NCI-H1417 treated with DMSO at 0.1 percent for 48 hours (cell line): ENCODE results near the gene IFI27.

Source experiments
- DNase-seq: peaks from one replicate; lab custom pipeline; 2025; lab: John Stamatoyannopoulos, UW

IFI27 gene

GRCh38 chr14:94125659-94126418, 15.3 kb downstream of the IFI27 start:
- DNase-seq = no peak

- DNase-seq = no peak
Observed at GRCh38 chr14:94126419-94126677, 15.8 kb downstream of the IFI27 start.

GRCh38 chr14:94126800-94127199, 16.3 kb downstream of the IFI27 start:
- no peak for DNase-seq

- no peak for DNase-seq
Observed at GRCh38 chr14:94127330-94127729, 16.8 kb downstream of the IFI27 start.

GRCh38 chr14:94128216-94128839, 17.8 kb downstream of the IFI27 start:
- DNase-seq = no peak

GRCh38 chr14:94129111-94129757, 18.7 kb downstream of the IFI27 start, which contains the start of gene IFI27L2:
Gene IFI27L2 (minus strand): TSS chr14:94129604. CDS start chr14:94129564, 40 bp downstream.
- DNase-seq = no peak

GRCh38 chr14:94129758-94130414, 19.4 kb downstream of the IFI27 start:
- DNase-seq = no peak

- peak; percentile 73 for DNase-seq
Observed at GRCh38 chr14:94132285-94132887, 21.9 kb downstream of the IFI27 start.

GRCh38 chr14:94135476-94135875, 24.9 kb downstream of the IFI27 start:
- DNase-seq = no peak

- no peak for DNase-seq
Observed at GRCh38 chr14:94136575-94137331, 26.2 kb downstream of the IFI27 start.

- DNase-seq = no peak
Observed at GRCh38 chr14:94138251-94138650, 27.7 kb downstream of the IFI27 start.

- no peak for DNase-seq
Observed at GRCh38 chr14:94139006-94139405, 28.5 kb downstream of the IFI27 start.

GRCh38 chr14:94139421-94139820, 28.9 kb downstream of the IFI27 start:
- DNase-seq = no peak

- no peak for DNase-seq
Observed at GRCh38 chr14:94142247-94142646, 31.7 kb downstream of the IFI27 start.

- DNase-seq = no peak
Observed at GRCh38 chr14:94142836-94143235, 32.3 kb downstream of the IFI27 start.

GRCh38 chr14:94143239-94143638, 32.7 kb downstream of the IFI27 start:
- no peak for DNase-seq

GRCh38 chr14:94143711-94144110, 33.2 kb downstream of the IFI27 start:
- DNase-seq = no peak

- no peak for DNase-seq
Observed at GRCh38 chr14:94144765-94145164, 34.2 kb downstream of the IFI27 start.

GRCh38 chr14:94145902-94146527, 35.5 kb downstream of the IFI27 start:
- peak; percentile 48 for DNase-seq

- DNase-seq = no peak
Observed at GRCh38 chr14:94152676-94153075, 42.1 kb downstream of the IFI27 start.

- no peak for DNase-seq
Observed at GRCh38 chr14:94153750-94154342, 43.3 kb downstream of the IFI27 start.
